HepG2 (cell line): ENCODE measurements around the gene KRT38. TPM values are rescaled to one million over a fixed set of nuclear protein-coding genes. Genes with fewer than 3 reads are reported as not detected.

Source experiments
- ATAC-seq: fragments of 200-7000 bp; cut with Tn5 transposase; 3 replicates; pipeline ENCODE4 v1.9.1; 2020; ENCODE audit warnings: mild to moderate bottlenecking, moderate library complexity
- BruUV-seq: library from RNA; stranded (reverse); fragments of 400-500 nt; replicated peaks from 2 replicates; lab custom pipeline; 2021; lab: Mats Ljungman, UMichigan
- CTCF ChIA-PET: fragments of 300-600 bp; formaldehyde crosslinking; extraction: SDS; loops from one replicate; lab custom pipeline; 2021; ENCODE audit warnings: low total read pairs, inconsistent platforms, low intra/inter-chr PET ratio; lab: Yijun Ruan, JAX
- POLR2A ChIA-PET: fragments of 350-600 bp; sonication (Branson Sonifier 250); formaldehyde crosslinking; loops from one replicate; lab custom pipeline; 2020; ENCODE audit warnings: antibody characterized with exemption, inconsistent platforms; lab: Yijun Ruan, JAX
- DNase-seq: peaks from one replicate; pipeline ENCODE4 v3.0.0-alpha.2; 2015; ENCODE audit warnings: low spot score
- FAIRE-seq: peaks from 3 replicates; lab custom pipeline; 2011; peaks lifted over from hg19 to GRCh38; lab: Jason Lieb, UNC
- H2AFZ ChIP-seq: one replicate; pipeline ENCODE4 v1.6.1; 2011; ENCODE audit warnings: low read length, inconsistent platforms
- H3K27ac ChIP-seq: fragments of 300-600 bp; 3 replicates; pipeline ENCODE4 v1.8.0; 2011; ENCODE audit warnings: mixed run types, mild to moderate bottlenecking, mixed read lengths, low read length, inconsistent platforms; ENCODE audit not compliant: insufficient read depth; ENCODE audit errors: extremely low read length
- H3K27me3 ChIP-seq, 2 experiments: fragments of 200-600 bp in 1 of 2; 2 replicates in 1 of 2; 3 replicates in 1 of 2; pipeline versions ENCODE4 v1.6.0 to v1.8.0; 2011; ENCODE audit warnings: low read length in 2 of 2, mild to moderate bottlenecking in 2 of 2, moderate library complexity in 2 of 2, inconsistent platforms in 1 of 2; ENCODE audit not compliant: insufficient read depth in 2 of 2, control insufficient read depth in 1 of 2
- H3K36me3 ChIP-seq, 2 experiments: fragments of 200-600 bp in 1 of 2; replicated peaks in 1 of 2; 2 replicates in 1 of 2; 3 replicates in 1 of 2; pipeline versions ENCODE4 v1.5.1 to v1.8.0; 2011; ENCODE audit warnings: low read length in 2 of 2, inconsistent platforms in 1 of 2; ENCODE audit not compliant: insufficient read depth in 2 of 2, control insufficient read depth in 1 of 2
- H3K4me1 ChIP-seq: 2 replicates; pipeline ENCODE4 v1.5.1; 2012; ENCODE audit warnings: low read length, inconsistent platforms; ENCODE audit not compliant: insufficient read depth
- H3K4me2 ChIP-seq: 2 replicates; pipeline ENCODE4 v1.6.0; 2011; ENCODE audit warnings: low read depth, low read length, inconsistent platforms
- H3K4me3 ChIP-seq, 3 experiments: fragments of 200-600 bp in 1 of 3; sonication (generic), shearing (Covaris generic) in 1 of 3; replicated peaks in 1 of 3; 2 replicates each; pipeline ENCODE4 v1.5.1; 2011 to 2016; ENCODE audit warnings: low read length in 3 of 3, inconsistent platforms in 2 of 3, low read depth in 2 of 3, mild to moderate bottlenecking in 2 of 3, control low read depth in 1 of 3, mixed read lengths in 1 of 3; ENCODE audit not compliant: insufficient read depth in 1 of 3
- H3K79me2 ChIP-seq: one replicate; pipeline ENCODE4 v1.6.1; 2011; ENCODE audit warnings: low read length, inconsistent platforms; ENCODE audit not compliant: insufficient read depth
- H3K9ac ChIP-seq: 2 replicates; pipeline ENCODE4 v1.6.0; 2011; ENCODE audit warnings: mild to moderate bottlenecking, low read depth, low read length, inconsistent platforms; ENCODE audit not compliant: insufficient read depth
- H3K9me3 ChIP-seq: 2 replicates; pipeline ENCODE4 v1.5.1; 2012; ENCODE audit warnings: mild to moderate bottlenecking, low read length
- H4K20me1 ChIP-seq: 2 replicates; pipeline ENCODE4 v1.6.0; 2011; ENCODE audit warnings: inconsistent platforms, mild to moderate bottlenecking, low read length, moderate library complexity; ENCODE audit not compliant: insufficient read depth
- GMEB2 ChIP-seq: IDR thresholded peaks from 2 replicates; pipeline ENCODE4 v1.6.1; 2016; ENCODE audit warnings: missing biosample characterization, missing genetic modification reagents, low read depth
- KAT7 ChIP-seq: IDR thresholded peaks from 2 replicates; pipeline ENCODE4 v1.6.1; 2018; ENCODE audit warnings: borderline replicate concordance, missing compliant biosample characterization
- KLF11 ChIP-seq: IDR thresholded peaks from 2 replicates; pipeline ENCODE4 v1.6.1; 2016; ENCODE audit warnings: missing compliant biosample characterization
- KMT2B ChIP-seq: IDR thresholded peaks from 2 replicates; pipeline ENCODE4 v1.6.1; 2016; ENCODE audit warnings: missing genetic modification reagents, missing compliant biosample characterization
- PCBP2 ChIP-seq: fragments of 200-400 bp; formaldehyde crosslinking; optimal IDR thresholded peaks from 2 replicates; pipeline ENCODE3; 2018; ENCODE audit warnings: low read length, low read depth; ENCODE audit not compliant: poor library complexity, severe bottlenecking
- SRSF9 ChIP-seq: fragments of 200-400 bp; formaldehyde crosslinking; IDR thresholded peaks from 2 replicates; pipeline ENCODE4 v1.6.1; 2018; ENCODE audit warnings: borderline replicate concordance, mild to moderate bottlenecking, low read depth, low read length; ENCODE audit not compliant: insufficient read depth, poor library complexity, severe bottlenecking
- TEAD2 ChIP-seq: sonication (generic); formaldehyde crosslinking; IDR thresholded peaks from 2 replicates; pipeline ENCODE4 v1.9.0; 2021; ENCODE audit warnings: missing genetic modification reagents
- YEATS2 ChIP-seq: sonication (generic); formaldehyde crosslinking; IDR thresholded peaks from 2 replicates; pipeline ENCODE4 v1.4.0; 2020; ENCODE audit warnings: missing genetic modification reagents, borderline replicate concordance
- ZBTB10 ChIP-seq: sonication (generic); formaldehyde crosslinking; IDR thresholded peaks from 2 replicates; pipeline ENCODE4 v1.4.0; 2020; ENCODE audit warnings: missing genetic modification reagents, borderline replicate concordance
- ZFYVE20 ChIP-seq: sonication (generic); formaldehyde crosslinking; IDR thresholded peaks from 2 replicates; pipeline ENCODE4 v1.8.0; 2023; ENCODE audit warnings: low read depth, mild to moderate bottlenecking, moderate library complexity, missing genetic modification reagents, borderline replicate concordance
- ZMYM2 ChIP-seq: sonication (generic); formaldehyde crosslinking; IDR thresholded peaks from 2 replicates; pipeline ENCODE4 v1.8.0; 2022; ENCODE audit warnings: mild to moderate bottlenecking, missing genetic modification reagents
- ZNF251 ChIP-seq: sonication (generic); formaldehyde crosslinking; IDR thresholded peaks from 2 replicates; pipeline ENCODE4 v1.9.0; 2021; ENCODE audit warnings: mild to moderate bottlenecking, missing genetic modification reagents
- ZNF362 ChIP-seq: sonication (generic); formaldehyde crosslinking; IDR thresholded peaks from 2 replicates; pipeline ENCODE4 v1.4.0; 2020; ENCODE audit warnings: missing genetic modification reagents, mild to moderate bottlenecking, borderline replicate concordance
- ZNF564 ChIP-seq: sonication (generic); formaldehyde crosslinking; IDR thresholded peaks from 2 replicates; pipeline ENCODE4 v1.8.1; 2023; ENCODE audit warnings: mild to moderate bottlenecking, missing genetic modification reagents
- ZNF616 ChIP-seq: sonication (generic); formaldehyde crosslinking; IDR thresholded peaks from 2 replicates; pipeline ENCODE4 v1.5.0; 2020; ENCODE audit warnings: low read depth, mild to moderate bottlenecking, missing genetic modification reagents
- ZNF660 ChIP-seq: sonication (generic); formaldehyde crosslinking; IDR thresholded peaks from 2 replicates; pipeline ENCODE4 v1.5.1; 2020; ENCODE audit warnings: mild to moderate bottlenecking, low read depth, missing genetic modification reagents, borderline replicate concordance
- ZNF766 ChIP-seq: sonication (generic); formaldehyde crosslinking; IDR thresholded peaks from 2 replicates; pipeline ENCODE4 v1.5.0; 2020; ENCODE audit warnings: missing genetic modification reagents, borderline replicate concordance
- ZSCAN12 ChIP-seq: sonication (generic); formaldehyde crosslinking; IDR thresholded peaks from 2 replicates; pipeline ENCODE4 v1.9.0; 2021; ENCODE audit warnings: mild to moderate bottlenecking, missing genetic modification reagents
- WGBS: methylation state at CpG from one replicate; pipeline ENCODE4 v1.1.6; 2017; ENCODE audit warnings: low lambda C conversion rate; 5-methylcytosine and 5-hydroxymethylcytosine counted together
- in situ Hi-C: cut with HindIII; loops from 2 replicates; pipeline ENCODE4 v1.10.0; 2017; ENCODE audit warnings: low pct_unique_long_range_greater_than_20kb; ENCODE audit not compliant: extremely low pct_ligation_motif_present
- intact Hi-C: fragments of 100-400 bp; cut with micrococcal nuclease; formaldehyde crosslinking; loops from one replicate; pipeline ENCODE4 v1.10.0; 2022; ENCODE audit not compliant: unreplicated experiment
- polyA plus RNA-seq, 8 experiments: library from polyadenylated mRNA; depleted of rRNA in 3 of 8; stranded (reverse) in 7 of 8; unstranded in 1 of 8; fragments of >200 nt; fragmentation: Illumina TruSeq in 4 of 8; extraction: Trizol in 4 of 8; gene quantifications; 2 replicates each; pipeline versions ENCODE4 v1.2.1 to v1.2.3, GENCODE V29; 2011 to 2016; ENCODE audit warnings: low read depth in 4 of 8, missing spikeins in 1 of 8, mixed read lengths in 1 of 8; ENCODE audit not compliant: insufficient read depth in 1 of 8
- total RNA-seq, 5 experiments: library from RNA; depleted of rRNA; stranded (reverse); fragments of >200 nt; fragmentation: Illumina TruSeq; extraction: Trizol; gene quantifications; 2 replicates each; pipeline ENCODE4 v1.2.3, GENCODE V29; 2016; ENCODE audit warnings: low read depth in 1 of 5

The KRT38 gene
- total and polyA plus RNA-seq, 2 of the 13 experiments (the other 11 are each of a cell fraction or from before 2014, with no cell fraction given), result not detected

- TF ChIP-seq KAT7 (CRISPR knock-in tag), result no peak
Measured at GRCh38 chr17:41396996-41397660, 43.7 kb downstream of the KRT38 start, which contains the start of gene KRT31 (continued).

GRCh38 chr17:41396340-41396739 is 44.4 kb downstream of the KRT38 start:
- intact Hi-C loops, result no loop called here
- no peaks in the 10 kb centered on the region for H3K9me3 ChIP-seq
- in situ Hi-C loops, result no loop called here
- no peak for ATAC-seq
- ChIA-PET CTCF (no interaction called here), POLR2A (no interaction called here)
- no peaks in the 10 kb centered on the region for H3K79me2 ChIP-seq
- no peak overlapping the region for H3K4me2 ChIP-seq
- no TSS peak for BruUV-seq
- no peak overlapping the region for H3K27ac ChIP-seq
- no peak for TF ChIP-seq ZNF616 (CRISPR knock-in tag)
- no peak for TF ChIP-seq KLF11 (CRISPR knock-in tag)
- no peak for TF ChIP-seq GMEB2 (CRISPR knock-in tag)
- TF ChIP-seq ZBTB10 (CRISPR knock-in tag), result no peak
- TF ChIP-seq ZNF564, result no peak
- no peak for TF ChIP-seq ZNF251
- TF ChIP-seq ZFYVE20, result no peak
- TF ChIP-seq SRSF9, result no peak
- TF ChIP-seq TEAD2 (CRISPR knock-in tag), result no peak
- TF ChIP-seq ZNF660 (CRISPR knock-in tag), result no peak
- no peak for TF ChIP-seq PCBP2
- TF ChIP-seq ZNF766 (CRISPR knock-in tag), result no peak
- TF ChIP-seq YEATS2 (CRISPR knock-in tag), result no peak
- no peak for TF ChIP-seq ZSCAN12 (CRISPR knock-in tag)
- no peak for TF ChIP-seq ZNF362 (CRISPR knock-in tag)
- no peak for TF ChIP-seq ZMYM2 (CRISPR knock-in tag)
- no peak for TF ChIP-seq KMT2B (CRISPR knock-in tag)
- no peak overlapping the region for H2AFZ ChIP-seq
- no peaks in the 10 kb centered on the region for H4K20me1 ChIP-seq
- no peaks in the 10 kb centered on the region for H3K36me3 ChIP-seq
- peaks cover 2 to 11% of the 10 kb centered on the region in 2 experiments; a peak in 3 of 5 replicates for H3K27me3 ChIP-seq
- no peak for DNase-seq
- no peaks in the 10 kb centered on the region for H3K4me1 ChIP-seq
- FAIRE-seq, result no peak
- 76% methylated on average over 7 of the region's 7 CpGs for WGBS
- no peak overlapping the region for H3K9ac ChIP-seq
- H3K4me3 ChIP-seq, result no peak overlapping the region
